ENCODE results near the gene L1TD1. TPM values are rescaled to one million over a fixed set of nuclear protein-coding genes. Genes with fewer than 3 reads are reported as not detected.
"Not testable (repeated sequence)": the region's sequence is repeated elsewhere in the genome, so short reads cannot be mapped to it uniquely, and the experiment has no call there.

L1TD1 gene, protein sequence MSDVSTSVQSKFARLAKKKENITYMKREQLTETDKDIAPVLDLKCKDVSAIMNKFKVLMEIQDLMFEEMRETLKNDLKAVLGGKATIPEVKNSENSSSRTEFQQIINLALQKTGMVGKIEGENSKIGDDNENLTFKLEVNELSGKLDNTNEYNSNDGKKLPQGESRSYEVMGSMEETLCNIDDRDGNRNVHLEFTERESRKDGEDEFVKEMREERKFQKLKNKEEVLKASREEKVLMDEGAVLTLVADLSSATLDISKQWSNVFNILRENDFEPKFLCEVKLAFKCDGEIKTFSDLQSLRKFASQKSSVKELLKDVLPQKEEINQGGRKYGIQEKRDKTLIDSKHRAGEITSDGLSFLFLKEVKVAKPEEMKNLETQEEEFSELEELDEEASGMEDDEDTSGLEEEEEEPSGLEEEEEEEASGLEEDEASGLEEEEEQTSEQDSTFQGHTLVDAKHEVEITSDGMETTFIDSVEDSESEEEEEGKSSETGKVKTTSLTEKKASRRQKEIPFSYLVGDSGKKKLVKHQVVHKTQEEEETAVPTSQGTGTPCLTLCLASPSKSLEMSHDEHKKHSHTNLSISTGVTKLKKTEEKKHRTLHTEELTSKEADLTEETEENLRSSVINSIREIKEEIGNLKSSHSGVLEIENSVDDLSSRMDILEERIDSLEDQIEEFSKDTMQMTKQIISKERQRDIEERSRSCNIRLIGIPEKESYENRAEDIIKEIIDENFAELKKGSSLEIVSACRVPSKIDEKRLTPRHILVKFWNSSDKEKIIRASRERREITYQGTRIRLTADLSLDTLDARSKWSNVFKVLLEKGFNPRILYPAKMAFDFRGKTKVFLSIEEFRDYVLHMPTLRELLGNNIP
- under 1 TPM in 1 of 2 donors, not detected in 1; 0.52 TPM for total RNA-seq

DNA sequence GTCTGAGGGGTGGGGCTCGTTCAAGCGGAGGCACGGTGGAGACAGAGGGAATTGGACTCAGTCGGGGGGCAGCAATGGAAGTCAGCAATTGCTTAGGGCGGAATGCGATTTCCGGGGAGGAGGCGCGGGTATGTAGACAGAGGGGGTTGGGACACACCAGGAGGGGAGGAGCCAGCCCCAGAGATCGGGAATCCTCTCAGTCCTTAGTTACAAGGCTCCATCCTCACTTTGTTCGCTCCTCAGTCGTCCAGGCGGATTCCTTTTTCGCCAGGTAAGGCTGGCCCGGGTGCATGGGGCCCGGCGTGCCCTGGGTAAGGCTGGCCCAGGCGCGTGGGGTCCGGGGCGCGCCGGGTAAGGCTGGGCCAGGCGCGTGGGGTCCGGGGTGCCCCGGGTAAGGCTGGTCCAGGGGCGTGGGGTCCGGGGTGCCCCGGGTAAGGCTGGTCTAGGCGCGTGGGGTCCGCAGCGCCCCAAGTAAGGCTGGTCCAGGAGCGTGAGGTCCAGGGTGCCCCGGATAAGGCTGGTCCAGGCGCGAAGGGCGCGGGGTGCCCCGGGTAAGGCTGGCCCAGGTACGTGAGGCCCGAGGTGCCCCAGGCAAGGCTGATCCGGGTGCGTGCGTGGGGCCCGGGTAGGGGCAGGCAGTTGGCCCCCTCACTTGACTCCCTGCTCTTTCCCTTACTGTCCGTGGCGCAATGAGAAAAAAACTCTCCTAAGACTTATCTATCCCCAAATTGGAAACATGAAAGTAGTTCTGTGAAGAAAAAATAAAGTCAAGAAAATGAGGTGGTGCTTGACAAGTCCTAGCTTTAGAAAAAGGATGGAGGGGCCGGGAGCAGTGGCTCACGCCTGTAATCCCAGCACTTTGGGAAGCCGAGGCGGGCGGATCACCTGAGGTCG is at the start of gene L1TD1:
TSS of gene L1TD1 (plus strand) at position 199 of the 894 bp plus-strand sequence. CDS start 11,780 bp downstream, outside the sequence.
- no peak for ATAC-seq
- no peak for TF ChIP-seq POLR2A (IDR thresholded peaks at IDR 0.05)
- TF ChIP-seq, protein P1, sequence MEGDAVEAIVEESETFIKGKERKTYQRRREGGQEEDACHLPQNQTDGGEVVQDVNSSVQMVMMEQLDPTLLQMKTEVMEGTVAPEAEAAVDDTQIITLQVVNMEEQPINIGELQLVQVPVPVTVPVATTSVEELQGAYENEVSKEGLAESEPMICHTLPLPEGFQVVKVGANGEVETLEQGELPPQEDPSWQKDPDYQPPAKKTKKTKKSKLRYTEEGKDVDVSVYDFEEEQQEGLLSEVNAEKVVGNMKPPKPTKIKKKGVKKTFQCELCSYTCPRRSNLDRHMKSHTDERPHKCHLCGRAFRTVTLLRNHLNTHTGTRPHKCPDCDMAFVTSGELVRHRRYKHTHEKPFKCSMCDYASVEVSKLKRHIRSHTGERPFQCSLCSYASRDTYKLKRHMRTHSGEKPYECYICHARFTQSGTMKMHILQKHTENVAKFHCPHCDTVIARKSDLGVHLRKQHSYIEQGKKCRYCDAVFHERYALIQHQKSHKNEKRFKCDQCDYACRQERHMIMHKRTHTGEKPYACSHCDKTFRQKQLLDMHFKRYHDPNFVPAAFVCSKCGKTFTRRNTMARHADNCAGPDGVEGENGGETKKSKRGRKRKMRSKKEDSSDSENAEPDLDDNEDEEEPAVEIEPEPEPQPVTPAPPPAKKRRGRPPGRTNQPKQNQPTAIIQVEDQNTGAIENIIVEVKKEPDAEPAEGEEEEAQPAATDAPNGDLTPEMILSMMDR (IDR thresholded peaks at IDR 0.05): no peak
- DNase-seq: no peak
- Histone ChIP-seq H3K36me3 (replicated peaks in 1 of 2; ENCODE audit: insufficient read depth in 1 of 2, low read depth in 2 of 2) (no peaks in the 10 kb centered on the region), H3K9me3 (no peaks in the 10 kb centered on the region), H3K27me3 (peaks cover 7 to 9% of the 10 kb centered on the region in 2 donors), H3K4me3 (no peak within 1 kb of the TSS), H3K27ac (no peak within 1 kb of the TSS), H3K4me1 (peaks cover 12% of the 10 kb centered on the region)
- WGBS, 2 donors: 18 to 32% methylated on average over 26 to 51 of the region's 55 CpGs
- intact Hi-C loops (cut with DNase I): no loop called here

DNA sequence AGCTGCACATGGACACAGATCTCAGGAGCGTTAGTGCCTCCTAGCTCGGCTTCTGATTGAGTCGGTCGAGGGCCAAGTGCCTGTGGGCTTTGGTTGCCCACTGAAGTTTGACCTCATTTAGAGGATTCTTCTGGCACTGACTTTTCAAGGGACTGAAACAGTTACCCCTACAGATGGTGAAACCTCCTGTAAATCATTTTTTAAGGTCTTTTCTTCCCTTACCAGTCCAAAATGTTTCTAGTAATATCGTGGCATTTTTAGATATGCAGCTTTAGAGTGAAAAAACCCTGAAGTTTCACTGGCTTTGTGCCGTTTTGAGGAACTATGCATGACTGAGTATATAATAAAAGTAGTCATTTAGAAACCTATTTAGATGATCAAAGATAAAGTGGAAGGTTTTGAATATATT is 34.7 kb upstream of the L1TD1 start:
- ATAC-seq: no peak
- Histone ChIP-seq H3K9me3 (no peaks in the 10 kb centered on the region), H3K4me3 (no peak overlapping the region), H3K36me3 (replicated peaks in 1 of 2; ENCODE audit: insufficient read depth in 1 of 2, low read depth in 2 of 2) (peaks cover 0 to 5% of the 10 kb centered on the region in 2 donors), H3K27ac (no peak overlapping the region), H3K27me3 (no peaks in the 10 kb centered on the region), H3K4me1 (no peaks in the 10 kb centered on the region)
- intact Hi-C loops (cut with DNase I): no loop called here
- TF ChIP-seq, protein P1 (IDR thresholded peaks at IDR 0.05): no peak
- TF ChIP-seq POLR2A (IDR thresholded peaks at IDR 0.05): no peak
- DNase-seq: no peak
- WGBS, 2 donors: 83 to 86% methylated on average over 6 of the region's 6 CpGs

DNA sequence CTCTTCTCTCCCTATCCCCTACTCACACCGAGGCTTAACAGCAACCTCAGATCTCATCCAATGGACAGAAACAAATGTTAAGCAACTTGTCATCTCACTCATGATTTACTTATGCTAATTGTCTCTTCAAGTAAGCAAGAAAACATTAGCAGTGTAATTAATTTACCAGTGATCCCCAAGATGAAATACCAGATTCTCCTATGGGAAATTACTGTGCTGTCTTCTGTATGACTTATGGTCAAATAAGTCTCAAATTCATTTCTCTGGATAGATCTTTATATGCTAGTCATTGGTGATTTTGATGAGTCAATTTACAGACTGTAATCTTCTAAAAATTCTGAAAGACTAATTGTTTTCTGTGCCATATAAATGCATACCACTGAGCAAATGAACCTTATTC is 32.9 kb upstream of the L1TD1 start:
- Histone ChIP-seq H3K36me3 (replicated peaks in 1 of 2; ENCODE audit: insufficient read depth in 1 of 2, low read depth in 2 of 2) (peaks cover 0 to 5% of the 10 kb centered on the region in 2 donors), H3K27me3 (no peaks in the 10 kb centered on the region), H3K27ac (no peak overlapping the region), H3K4me3 (no peak overlapping the region), H3K4me1 (no peaks in the 10 kb centered on the region), H3K9me3 (no peaks in the 10 kb centered on the region)
- no peak for ATAC-seq
- intact Hi-C loops (cut with DNase I): no loop called here
- no peak for DNase-seq
- WGBS, 2 donors: 90 to 100% methylated on average over 1 of the region's 1 CpG
- no peak for TF ChIP-seq POLR2A (IDR thresholded peaks at IDR 0.05)
- TF ChIP-seq, protein P1 (IDR thresholded peaks at IDR 0.05): no peak

DNA sequence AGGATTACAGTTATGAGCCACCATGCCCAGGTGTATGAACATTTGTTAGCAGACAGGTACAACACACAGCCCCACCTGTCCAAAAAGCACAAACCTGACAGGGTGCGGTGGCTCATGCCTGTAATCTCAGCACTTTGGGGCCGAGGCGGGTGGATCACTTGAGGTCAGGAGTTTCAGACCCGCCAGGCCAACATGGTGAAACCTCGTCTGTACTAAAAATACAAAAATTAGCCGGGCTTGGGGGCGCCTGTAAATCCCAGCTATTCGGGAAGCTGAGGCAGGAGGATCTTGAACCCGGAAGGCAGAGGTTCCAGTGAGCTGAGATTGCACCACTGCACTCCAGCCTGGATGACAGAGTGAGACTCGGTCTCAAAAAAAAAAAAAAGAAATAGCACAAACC is 24.3 kb upstream of the L1TD1 start:
- H3K9me3 ChIP-seq; ATAC-seq; DNase-seq; H3K4me1 ChIP-seq; H3K4me3 ChIP-seq; H3K36me3 ChIP-seq (replicated peaks in 1 of 2; ENCODE audit: insufficient read depth in 1 of 2, low read depth in 2 of 2); intact Hi-C loops (cut with DNase I); H3K27ac ChIP-seq; H3K27me3 ChIP-seq: not testable (repeated sequence)
- 50 to 62% methylated on average over 8 to 10 of the region's 10 CpGs for WGBS, 2 donors

Data from body of pancreas (tissue), 4 donors.